SK-N-SH treated with all-trans-retinoic acid at 6 μM for 48 hours (cell line): ENCODE measurements around the gene DOCK4.

ENCODE experiments used
- ARNTL ChIP-seq: fragments of 450-650 bp; formaldehyde crosslinking; IDR thresholded peaks from 2 replicates; pipeline ENCODE4 v1.5.0; 2020; ENCODE audit warnings: low read depth, mild to moderate bottlenecking, moderate library complexity, borderline replicate concordance
- TOX ChIP-seq: fragments of 250-450 bp; sonication (Bioruptor Pico); IDR thresholded peaks from 2 replicates; pipeline ENCODE4 v1.8.0; 2021; ENCODE audit warnings: mild to moderate bottlenecking, moderate library complexity, borderline replicate concordance
- TF ChIP-seq, protein P1 (sequence below): fragments of 250-450 bp; sonication (Bioruptor Pico); IDR thresholded peaks from 2 replicates; pipeline ENCODE4 v1.8.0; 2020; ENCODE audit warnings: mild to moderate bottlenecking, moderate library complexity, borderline replicate concordance

DNA sequence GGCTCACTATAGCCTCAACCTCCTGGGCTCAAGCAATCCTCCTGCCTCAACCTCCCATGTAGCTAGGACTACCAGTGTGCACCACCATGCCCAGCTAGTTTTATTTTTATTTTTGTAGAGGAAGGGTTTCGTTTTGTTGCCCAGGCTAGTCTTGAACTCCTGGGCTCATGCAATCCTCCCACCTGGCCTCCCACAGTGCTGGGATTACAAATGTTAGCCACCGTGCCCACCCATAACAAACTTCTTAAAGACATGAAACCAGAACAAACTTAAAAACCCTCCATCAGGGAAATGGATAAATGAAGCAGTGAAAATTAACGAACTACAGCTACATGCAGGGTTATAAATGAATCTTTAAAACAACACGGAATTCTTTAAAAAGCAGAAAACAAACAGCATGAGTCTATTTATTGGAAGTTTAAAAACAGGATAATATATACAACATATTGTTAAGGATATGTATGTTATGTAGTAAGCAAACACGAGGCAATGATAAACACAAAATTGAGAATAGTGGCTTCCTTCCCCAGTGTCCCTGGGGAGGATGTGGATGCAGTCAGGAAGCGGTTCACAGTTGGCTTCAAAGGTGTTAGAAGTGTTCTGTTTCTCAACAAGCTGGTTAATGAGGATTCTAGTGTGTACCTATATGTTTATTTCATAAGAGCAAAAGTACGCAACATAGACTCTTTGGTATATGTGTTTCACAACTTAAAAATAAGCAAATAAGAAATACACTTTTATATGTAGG lies 515.7 kb downstream of the DOCK4 start:
- TF ChIP-seq, protein P1, sequence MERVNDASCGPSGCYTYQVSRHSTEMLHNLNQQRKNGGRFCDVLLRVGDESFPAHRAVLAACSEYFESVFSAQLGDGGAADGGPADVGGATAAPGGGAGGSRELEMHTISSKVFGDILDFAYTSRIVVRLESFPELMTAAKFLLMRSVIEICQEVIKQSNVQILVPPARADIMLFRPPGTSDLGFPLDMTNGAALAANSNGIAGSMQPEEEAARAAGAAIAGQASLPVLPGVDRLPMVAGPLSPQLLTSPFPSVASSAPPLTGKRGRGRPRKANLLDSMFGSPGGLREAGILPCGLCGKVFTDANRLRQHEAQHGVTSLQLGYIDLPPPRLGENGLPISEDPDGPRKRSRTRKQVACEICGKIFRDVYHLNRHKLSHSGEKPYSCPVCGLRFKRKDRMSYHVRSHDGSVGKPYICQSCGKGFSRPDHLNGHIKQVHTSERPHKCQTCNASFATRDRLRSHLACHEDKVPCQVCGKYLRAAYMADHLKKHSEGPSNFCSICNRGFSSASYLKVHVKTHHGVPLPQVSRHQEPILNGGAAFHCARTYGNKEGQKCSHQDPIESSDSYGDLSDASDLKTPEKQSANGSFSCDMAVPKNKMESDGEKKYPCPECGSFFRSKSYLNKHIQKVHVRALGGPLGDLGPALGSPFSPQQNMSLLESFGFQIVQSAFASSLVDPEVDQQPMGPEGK (CRISPR knock-in tag): no peak
- TF ChIP-seq TOX (CRISPR knock-in tag): no peak
- TF ChIP-seq ARNTL (CRISPR knock-in tag): no peak
